ENCODE data around the gene COX7A1. TPM values are rescaled to one million over a fixed set of nuclear protein-coding genes. Genes with fewer than 3 reads are reported as not detected.
"Not testable (repeated sequence)": the region's sequence is repeated elsewhere in the genome, so short reads cannot be mapped to it uniquely, and the experiment has no call there.

COX7A1 gene
- not detected in 2 replicates for total RNA-seq

GRCh38 chr19:36152352-36153091 lies at the start of gene COX7A1:
TSS of gene COX7A1 (minus strand) at chr19:36152447. CDS start at chr19:36152407, 40 bp downstream.
- DNase-seq: no peak
- no peaks in the 10 kb centered on the region for H3K27me3 Mint-ChIP-seq
- intact Hi-C loops (cut with micrococcal nuclease): no loop called here
- H3K9me3 Mint-ChIP-seq: no peaks in the 10 kb centered on the region
- H3K27ac Mint-ChIP-seq: no peak within 1 kb of the TSS
- no peak within 1 kb of the TSS for H3K4me3 Mint-ChIP-seq
- H3K4me1 Mint-ChIP-seq: no peaks in the 10 kb centered on the region
- no peak for TF ChIP-seq CTCF (IDR thresholded peaks at IDR 0.05)
- ChIA-PET POLR2A (interaction anchor here (0.6 kb wide), 1 partner anchor 320 kb away, joined by 5 read pairs; no protein-coding TSS in a partner anchor), CTCF (interaction anchor here (0.8 to 1.1 kb wide), 2 partner anchors 17 to 25 kb away, joined by 3 read pairs; no protein-coding TSS in a partner anchor)
- ATAC-seq (ENCODE audit: low read depth): no peak
- H3K36me3 Mint-ChIP-seq (ENCODE audit: low read depth): peaks cover 42% of the 10 kb centered on the region

- Mint-ChIP-seq H3K4me1 (peaks cover 3% of the 10 kb centered on the region), H3K27me3 (no peaks in the 10 kb centered on the region), H3K4me3 (no peak overlapping the region), H3K27ac (no peak overlapping the region), H3K36me3 (ENCODE audit: low read depth) (peaks cover 9% of the 10 kb centered on the region), H3K9me3 (no peaks in the 10 kb centered on the region)
- no peak for DNase-seq
- ChIA-PET POLR2A (no interaction called here), CTCF (no interaction called here)
- ATAC-seq (ENCODE audit: low read depth): no peak
- no peak for TF ChIP-seq CTCF (IDR thresholded peaks at IDR 0.05)
- intact Hi-C loops (cut with micrococcal nuclease): no loop called here
Measured at GRCh38 chr19:36201684-36202083, 49.4 kb upstream of the COX7A1 start.

GRCh38 chr19:36198119-36198518 lies 45.9 kb upstream of the COX7A1 start:
- DNase-seq (no peak), ATAC-seq (ENCODE audit: low read depth) (no peak)
- Mint-ChIP-seq H3K4me3 (no peak overlapping the region), H3K4me1 (peaks cover 6% of the 10 kb centered on the region), H3K36me3 (ENCODE audit: low read depth) (peaks cover 22% of the 10 kb centered on the region), H3K9me3 (no peaks in the 10 kb centered on the region), H3K27ac (no peak overlapping the region), H3K27me3 (no peaks in the 10 kb centered on the region)
- ChIA-PET POLR2A (interaction anchor here (0.7 kb wide), 1 partner anchor 16 kb away, joined by 4 read pairs; the partner anchor contains the start of gene ZNF565), CTCF (no interaction called here)
- intact Hi-C loops (cut with micrococcal nuclease): no loop called here
- no peak for TF ChIP-seq CTCF (IDR thresholded peaks at IDR 0.05)

GRCh38 chr19:36196249-36196648 lies 44.0 kb upstream of the COX7A1 start:
- Mint-ChIP-seq H3K9me3 (no peaks in the 10 kb centered on the region), H3K4me1 (peaks cover 6% of the 10 kb centered on the region), H3K27me3 (no peaks in the 10 kb centered on the region), H3K4me3 (no peak overlapping the region), H3K27ac (no peak overlapping the region), H3K36me3 (ENCODE audit: low read depth) (peaks cover 33% of the 10 kb centered on the region)
- POLR2A ChIA-PET: interaction anchor here (0.8 kb wide), 1 partner anchor 18 kb away, joined by 3 read pairs; the partner anchor contains the start of genes ZNF146 and ZNF565
- ATAC-seq (ENCODE audit: low read depth): no peak
- DNase-seq: no peak
- CTCF ChIA-PET: no interaction called here
- intact Hi-C loops (cut with micrococcal nuclease): no loop called here
- TF ChIP-seq CTCF (IDR thresholded peaks at IDR 0.05): no peak

GRCh38 chr19:36186722-36187121 lies 34.5 kb upstream of the COX7A1 start:
- H3K36me3 Mint-ChIP-seq (ENCODE audit: low read depth): peaks cover 21% of the 10 kb centered on the region
- H3K4me3 Mint-ChIP-seq; POLR2A ChIA-PET; H3K27me3 Mint-ChIP-seq; H3K9me3 Mint-ChIP-seq; intact Hi-C loops (cut with micrococcal nuclease); DNase-seq; ATAC-seq (ENCODE audit: low read depth); H3K27ac Mint-ChIP-seq; CTCF ChIA-PET; H3K4me1 Mint-ChIP-seq: not testable (repeated sequence)

Data from activated B cell treated with CpG ODN at 0.5 μM for 24 hours (primary cell).